Panc1 (cell line): Measurements from ENCODE around the gene TPST2. TPM values are rescaled to one million over a fixed set of nuclear protein-coding genes. Genes with fewer than 3 reads are reported as not detected.

Experiments
- ATAC-seq: fragments of 200-7000 bp; cut with Tn5 transposase; 2 replicates; pipeline ENCODE4 v1.9.1; 2020; ENCODE audit warnings: mild to moderate bottlenecking, moderate library complexity
- BruUV-seq: library from RNA; stranded (reverse); fragments of 400-500 nt; replicated peaks from 2 replicates; lab custom pipeline; 2021; lab: Mats Ljungman, UMichigan
- CTCF ChIA-PET: fragments of 300-600 bp; sonication (Branson Sonifier 250); formaldehyde crosslinking; loops from one replicate; lab custom pipeline; 2022; ENCODE audit warnings: antibody characterized with exemption; lab: Charles Lee
- POLR2A ChIA-PET: fragments of 300-600 bp; sonication (Branson Sonifier 250); formaldehyde crosslinking; loops from one replicate; lab custom pipeline; 2022; ENCODE audit warnings: antibody characterized with exemption; lab: Charles Lee
- DNase-seq: peaks from one replicate; pipeline ENCODE4 v3.0.0-alpha.2; 2010; ENCODE audit warnings: low read depth, low spot score
- H3K27ac ChIP-seq: 2 replicates; pipeline ENCODE4 v1.5.1; 2011; ENCODE audit warnings: mild to moderate bottlenecking, low read length, inconsistent platforms
- H3K27me3 ChIP-seq: fragments of 200-500 bp; sonication (Bioruptor generic); 2 replicates; pipeline ENCODE4 v1.6.0; 2014; ENCODE audit warnings: low read length, inconsistent platforms; ENCODE audit not compliant: control insufficient read depth, insufficient read depth
- H3K36me3 ChIP-seq: fragments of 200-500 bp; sonication (Bioruptor generic); 2 replicates; pipeline ENCODE4 v1.5.1; 2014; ENCODE audit warnings: inconsistent platforms, mild to moderate bottlenecking, low read length, moderate library complexity; ENCODE audit not compliant: control insufficient read depth, insufficient read depth
- H3K4me1 ChIP-seq: 2 replicates; pipeline ENCODE4 v1.5.1; 2011; ENCODE audit warnings: inconsistent platforms, mild to moderate bottlenecking, low read length, moderate library complexity; ENCODE audit not compliant: control insufficient read depth, insufficient read depth
- H3K4me3 ChIP-seq, 2 experiments: 2 replicates each; pipeline ENCODE4 v1.5.1; 2011 to 2012; ENCODE audit warnings: low read depth in 2 of 2, low read length in 2 of 2, mild to moderate bottlenecking in 2 of 2, inconsistent platforms in 1 of 2, moderate library complexity in 1 of 2
- H3K9me3 ChIP-seq: fragments of 200-500 bp; sonication (Bioruptor generic); 2 replicates; pipeline ENCODE4 v1.5.1; 2014; ENCODE audit warnings: low read depth, mild to moderate bottlenecking, inconsistent platforms, low read length, moderate library complexity; ENCODE audit not compliant: control insufficient read depth, insufficient read depth
- CTCF ChIP-seq: fragments of 450-650 bp; IDR thresholded peaks from 2 replicates; pipeline ENCODE4 v1.5.1; 2017; ENCODE audit warnings: mild to moderate bottlenecking
- POLR2AphosphoS5 ChIP-seq: IDR thresholded peaks from 2 replicates; pipeline ENCODE4 v1.6.1; 2012; ENCODE audit warnings: mild to moderate bottlenecking, low read depth, low read length, moderate library complexity
- REST ChIP-seq, 2 experiments: IDR thresholded peaks; 2 replicates each; pipeline ENCODE4 v1.6.1; 2011 to 2012; ENCODE audit warnings: low read depth in 2 of 2, control low read depth in 1 of 2, low read length in 1 of 2, mild to moderate bottlenecking in 1 of 2, moderate library complexity in 1 of 2; ENCODE audit not compliant: insufficient read depth in 1 of 2
- SIN3A ChIP-seq: IDR thresholded peaks from 2 replicates; pipeline ENCODE4 v1.6.1; 2012; ENCODE audit warnings: low read depth, mild to moderate bottlenecking, low read length, moderate library complexity, borderline replicate concordance; ENCODE audit not compliant: insufficient read depth
- TCF7L2 ChIP-seq: IDR thresholded peaks from 2 replicates; pipeline ENCODE4 v1.6.1; 2011; ENCODE audit warnings: mild to moderate bottlenecking, low read depth, low read length, inconsistent platforms
- in situ Hi-C: cut with HindIII; loops from 2 replicates; pipeline ENCODE4 v1.10.0; 2016; ENCODE audit warnings: low sequenced_read_pairs, low pct_unique_long_range_greater_than_20kb
- intact Hi-C: fragments of 100-400 bp; cut with micrococcal nuclease; formaldehyde crosslinking; loops from one replicate; pipeline ENCODE4 v1.10.0; 2022; ENCODE audit not compliant: unreplicated experiment
- total RNA-seq: library from RNA; stranded (reverse); gene quantifications from one replicate; pipeline ENCODE4 v1.2.1, GENCODE V29; 2021; ENCODE audit not compliant: unreplicated experiment

Gene TPST2
- total RNA-seq, 1 experiment from 2014 or later = 7.1 TPM

GRCh38 chr22:26629988-26630761 lies 40.2 kb upstream of the TPST2 start:
- Histone ChIP-seq H3K4me3 (no peak overlapping the region), H3K36me3 (no peaks in the 10 kb centered on the region), H3K4me1 (no peaks in the 10 kb centered on the region), H3K27me3 (no peaks in the 10 kb centered on the region), H3K27ac (no peak overlapping the region), H3K9me3 (no peaks in the 10 kb centered on the region)
- BruUV-seq = no TSS peak
- ATAC-seq (no peak), DNase-seq (no peak)
- in situ Hi-C loops (no loop called here), intact Hi-C loops (no loop called here)
- ChIA-PET CTCF (no interaction called here), POLR2A (interaction anchor here (0.6 kb wide), 1 partner anchor 228 kb away, joined by 4 read pairs; no protein-coding TSS in a partner anchor)
- TF ChIP-seq CTCF = no peak
- TF ChIP-seq SIN3A = no peak
- TF ChIP-seq REST (IDR thresholded peaks at IDR 0.05; ENCODE audit: insufficient read depth in 1 of 2, low read depth in 2 of 2, low read length in 1 of 2) = no peak
- TF ChIP-seq TCF7L2 = no peak
- no peak for TF ChIP-seq POLR2AphosphoS5

- ChIA-PET CTCF (no interaction called here), POLR2A (no interaction called here)
- Histone ChIP-seq H3K4me1 (no peaks in the 10 kb centered on the region), H3K4me3 (no peak overlapping the region), H3K27me3 (no peaks in the 10 kb centered on the region; the same call in 1 of the 2 replicates), H3K27ac (no peak overlapping the region), H3K9me3 (no peaks in the 10 kb centered on the region), H3K36me3 (no peaks in the 10 kb centered on the region)
- intact Hi-C loops (no loop called here), in situ Hi-C loops (no loop called here)
- TF ChIP-seq POLR2AphosphoS5 = no peak
- no peak for TF ChIP-seq SIN3A
- no peak for TF ChIP-seq REST (IDR thresholded peaks at IDR 0.05; ENCODE audit: insufficient read depth in 1 of 2, low read depth in 2 of 2, low read length in 1 of 2)
- no peak for TF ChIP-seq TCF7L2
- no peak for TF ChIP-seq CTCF
- ATAC-seq (no peak), DNase-seq (no peak)
- no TSS peak for BruUV-seq
Measured at GRCh38 chr22:26624803-26625202, 34.9 kb upstream of the TPST2 start.
